ENCODE data around the gene PDZD7.

- no peak for TF ChIP-seq EZH2 (IDR thresholded peaks at IDR 0.05)
- no peak for TF ChIP-seq CTCF (IDR thresholded peaks at IDR 0.05)
- TF ChIP-seq EZH2phosphoT487 (IDR thresholded peaks at IDR 0.05) = no peak
Measured at GRCh38 chr10:101033276-101033675, 2.3 kb upstream of the PDZD7 start.
